Stomach (tissue), 4 donors: ENCODE measurements around the gene CMIP.

Source experiments
- EP300 ChIP-seq: sonication (generic); formaldehyde crosslinking; IDR thresholded peaks from one replicate; pipeline ENCODE4 v1.6.1; 2017; ENCODE audit warnings: antibody characterized with exemption
- POLR2A ChIP-seq, 4 donors: fragments of 450-650 bp; IDR thresholded peaks; one replicate each; pipeline ENCODE4 v1.6.1; 2016; ENCODE audit warnings: antibody characterized with exemption in 4 of 4, control low read depth in 2 of 4, mild to moderate bottlenecking in 1 of 4, moderate library complexity in 1 of 4
- TF ChIP-seq, protein P1 (sequence below), 7 experiments: fragments of 450-650 bp in 4 of 7; fragments of 200-600 bp in 3 of 7; sonication (generic) in 3 of 7; IDR thresholded peaks; one replicate each; pipeline ENCODE4 v1.5.1; 2016 to 2019; ENCODE audit warnings: antibody characterized with exemption in 7 of 7, control low read depth in 2 of 7, mild to moderate bottlenecking in 1 of 7

DNA sequence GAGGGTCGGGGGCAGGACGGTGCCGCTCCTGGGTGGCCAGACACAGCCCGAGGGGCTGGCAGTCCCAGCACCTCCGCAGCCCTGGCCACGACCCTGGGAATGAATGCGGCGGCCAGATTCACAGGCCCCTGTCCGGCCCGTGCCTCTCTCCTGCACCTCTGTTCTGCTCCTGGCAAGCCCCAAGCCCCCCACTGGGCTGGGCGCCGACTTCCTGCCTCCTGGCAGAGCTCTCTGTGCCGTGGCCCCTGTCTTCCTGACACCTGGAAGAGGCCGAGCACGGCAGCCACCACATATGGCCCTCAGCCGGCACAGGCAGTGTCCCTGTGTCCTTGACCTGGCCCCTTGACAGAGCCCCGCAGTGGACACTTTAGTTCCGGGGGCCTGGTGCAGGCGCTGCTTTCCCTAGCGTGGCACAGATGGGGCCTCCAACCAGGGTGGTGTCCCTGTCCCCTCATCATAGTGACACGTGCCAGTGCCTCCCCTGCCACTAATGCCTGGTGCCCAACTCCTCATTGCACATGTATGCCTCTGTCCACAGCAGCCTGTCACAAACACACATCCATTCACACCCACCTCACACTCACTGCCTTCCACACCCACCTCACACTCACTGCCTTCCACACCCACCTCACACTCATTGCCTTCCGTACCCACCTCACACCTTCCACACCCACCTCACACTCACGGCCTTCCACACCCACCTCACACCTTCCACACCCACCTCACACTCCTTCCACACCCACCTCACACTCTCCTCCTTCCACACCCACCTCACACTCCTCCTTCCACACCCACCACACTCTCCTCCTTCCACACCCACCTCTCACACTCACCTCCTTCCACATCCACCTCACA is 223.9 kb downstream of the CMIP start:
- no peak for TF ChIP-seq POLR2A (IDR thresholded peaks at IDR 0.05)
- TF ChIP-seq EP300: no peak
- TF ChIP-seq, protein P1, sequence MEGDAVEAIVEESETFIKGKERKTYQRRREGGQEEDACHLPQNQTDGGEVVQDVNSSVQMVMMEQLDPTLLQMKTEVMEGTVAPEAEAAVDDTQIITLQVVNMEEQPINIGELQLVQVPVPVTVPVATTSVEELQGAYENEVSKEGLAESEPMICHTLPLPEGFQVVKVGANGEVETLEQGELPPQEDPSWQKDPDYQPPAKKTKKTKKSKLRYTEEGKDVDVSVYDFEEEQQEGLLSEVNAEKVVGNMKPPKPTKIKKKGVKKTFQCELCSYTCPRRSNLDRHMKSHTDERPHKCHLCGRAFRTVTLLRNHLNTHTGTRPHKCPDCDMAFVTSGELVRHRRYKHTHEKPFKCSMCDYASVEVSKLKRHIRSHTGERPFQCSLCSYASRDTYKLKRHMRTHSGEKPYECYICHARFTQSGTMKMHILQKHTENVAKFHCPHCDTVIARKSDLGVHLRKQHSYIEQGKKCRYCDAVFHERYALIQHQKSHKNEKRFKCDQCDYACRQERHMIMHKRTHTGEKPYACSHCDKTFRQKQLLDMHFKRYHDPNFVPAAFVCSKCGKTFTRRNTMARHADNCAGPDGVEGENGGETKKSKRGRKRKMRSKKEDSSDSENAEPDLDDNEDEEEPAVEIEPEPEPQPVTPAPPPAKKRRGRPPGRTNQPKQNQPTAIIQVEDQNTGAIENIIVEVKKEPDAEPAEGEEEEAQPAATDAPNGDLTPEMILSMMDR (IDR thresholded peaks at IDR 0.05): no peak
